ENCODE data around the gene SMTNL2. TPM values are rescaled to one million over a fixed set of nuclear protein-coding genes. Genes with fewer than 3 reads are reported as not detected.

SMTNL2 gene
- total RNA-seq, 2 experiments from 2014 or later = not detected

GRCh38 chr17:4641297-4642195 is 57.2 kb downstream of the SMTNL2 start, which contains the start of gene ALOX15:
Gene ALOX15, minus strand, starts transcription at chr17:4641678. Its CDS starts 27 bp downstream, at chr17:4641651.
- CTCF ChIA-PET = no interaction called here
- POLR2A ChIA-PET = no interaction called here
- DNase-seq = no peak
- peaks cover 7% of the 10 kb centered on the region for H3K4me1 Mint-ChIP-seq (ENCODE audit: low read depth)
- ATAC-seq (ENCODE audit: poor library complexity) = no peak
- no peaks in the 10 kb centered on the region for H3K9me3 Mint-ChIP-seq
- no peak within 1 kb of the TSS for H3K4me3 ChIP-seq (ENCODE audit: low read length)
- no peaks in the 10 kb centered on the region for H3K36me3 Mint-ChIP-seq (ENCODE audit: low read depth)
- no peaks in the 10 kb centered on the region for H3K36me3 ChIP-seq (ENCODE audit: insufficient read depth, low read length)
- H3K27me3 ChIP-seq (ENCODE audit: control insufficient read depth in 1 of 2, insufficient read depth in 2 of 2, low read length in 2 of 2) = peaks cover 42 to 49% of the 10 kb centered on the region in 2 experiments
- H3K4me3 Mint-ChIP-seq = no peak within 1 kb of the TSS
- H3K27ac Mint-ChIP-seq = no peak within 1 kb of the TSS
- intact Hi-C loops (cut with DNase I, micrococcal nuclease) = no loop called here
- peaks cover 10% of the 10 kb centered on the region for H3K4me1 ChIP-seq (ENCODE audit: insufficient read depth, low read length)
- no peak within 1 kb of the TSS for H3K27ac ChIP-seq (ENCODE audit: low read depth in 1 of 2, low read length in 2 of 2)
- H3K9me3 ChIP-seq (ENCODE audit: control insufficient read depth in 1 of 2, insufficient read depth in 1 of 2, low read length in 2 of 2) = peaks cover 0 to 4% of the 10 kb centered on the region in 2 experiments
- H3K27me3 Mint-ChIP-seq = peaks cover 85% of the 10 kb centered on the region
- TF ChIP-seq CTCF (IDR thresholded peaks at IDR 0.05) = no peak

GRCh38 chr17:4642286-4642685 is 58.0 kb downstream of the SMTNL2 start:
- H3K27me3 ChIP-seq (ENCODE audit: control insufficient read depth in 1 of 2, insufficient read depth in 2 of 2, low read length in 2 of 2) = peaks cover 35 to 47% of the 10 kb centered on the region in 2 experiments
- peaks cover 10% of the 10 kb centered on the region for H3K4me1 ChIP-seq (ENCODE audit: insufficient read depth, low read length)
- H3K27ac ChIP-seq (ENCODE audit: low read depth in 1 of 2, low read length in 2 of 2) = no peak overlapping the region
- intact Hi-C loops (cut with DNase I, micrococcal nuclease) = no loop called here
- Mint-ChIP-seq H3K27me3 (peaks cover 81% of the 10 kb centered on the region), H3K36me3 (ENCODE audit: low read depth) (no peaks in the 10 kb centered on the region), H3K4me3 (no peak overlapping the region), H3K9me3 (no peaks in the 10 kb centered on the region), H3K27ac (no peak overlapping the region), H3K4me1 (ENCODE audit: low read depth) (peaks cover 6% of the 10 kb centered on the region)
- DNase-seq = no peak
- no peak for TF ChIP-seq CTCF (IDR thresholded peaks at IDR 0.05)
- no peaks in the 10 kb centered on the region for H3K36me3 ChIP-seq (ENCODE audit: insufficient read depth, low read length)
- peaks cover 0 to 2% of the 10 kb centered on the region in 2 experiments for H3K9me3 ChIP-seq (ENCODE audit: control insufficient read depth in 1 of 2, insufficient read depth in 1 of 2, low read length in 2 of 2)
- ChIA-PET POLR2A (no interaction called here), CTCF (no interaction called here)
- no peak overlapping the region for H3K4me3 ChIP-seq (ENCODE audit: low read length)
- ATAC-seq (ENCODE audit: poor library complexity) = no peak

GRCh38 chr17:4643676-4644075 is 59.3 kb downstream of the SMTNL2 start:
- DNase-seq (no peak), ATAC-seq (ENCODE audit: poor library complexity) (no peak)
- peaks cover 32 to 40% of the 10 kb centered on the region in 2 experiments for H3K27me3 ChIP-seq (ENCODE audit: control insufficient read depth in 1 of 2, insufficient read depth in 2 of 2, low read length in 2 of 2)
- Mint-ChIP-seq H3K4me1 (ENCODE audit: low read depth) (peaks cover 6% of the 10 kb centered on the region), H3K27me3 (peaks cover 72% of the 10 kb centered on the region), H3K9me3 (no peaks in the 10 kb centered on the region), H3K27ac (no peak overlapping the region), H3K36me3 (ENCODE audit: low read depth) (no peaks in the 10 kb centered on the region), H3K4me3 (no peak overlapping the region)
- POLR2A ChIA-PET = no interaction called here
- H3K4me3 ChIP-seq (ENCODE audit: low read length) = no peak overlapping the region
- CTCF ChIA-PET = no interaction called here
- intact Hi-C loops (cut with DNase I, micrococcal nuclease) = no loop called here
- H3K27ac ChIP-seq (ENCODE audit: low read depth in 1 of 2, low read length in 2 of 2) = no peak overlapping the region
- H3K4me1 ChIP-seq (ENCODE audit: insufficient read depth, low read length) = peaks cover 10% of the 10 kb centered on the region
- H3K9me3 ChIP-seq (ENCODE audit: control insufficient read depth in 1 of 2, insufficient read depth in 1 of 2, low read length in 2 of 2) = no peaks in the 10 kb centered on the region
- no peak for TF ChIP-seq CTCF (IDR thresholded peaks at IDR 0.05)
- no peaks in the 10 kb centered on the region for H3K36me3 ChIP-seq (ENCODE audit: insufficient read depth, low read length)
